ENCODE measurements around the gene DHX36.

GRCh38 chr3:154224866-154225265 is 99.4 kb downstream of the DHX36 start:
- TF ChIP-seq, protein P1, sequence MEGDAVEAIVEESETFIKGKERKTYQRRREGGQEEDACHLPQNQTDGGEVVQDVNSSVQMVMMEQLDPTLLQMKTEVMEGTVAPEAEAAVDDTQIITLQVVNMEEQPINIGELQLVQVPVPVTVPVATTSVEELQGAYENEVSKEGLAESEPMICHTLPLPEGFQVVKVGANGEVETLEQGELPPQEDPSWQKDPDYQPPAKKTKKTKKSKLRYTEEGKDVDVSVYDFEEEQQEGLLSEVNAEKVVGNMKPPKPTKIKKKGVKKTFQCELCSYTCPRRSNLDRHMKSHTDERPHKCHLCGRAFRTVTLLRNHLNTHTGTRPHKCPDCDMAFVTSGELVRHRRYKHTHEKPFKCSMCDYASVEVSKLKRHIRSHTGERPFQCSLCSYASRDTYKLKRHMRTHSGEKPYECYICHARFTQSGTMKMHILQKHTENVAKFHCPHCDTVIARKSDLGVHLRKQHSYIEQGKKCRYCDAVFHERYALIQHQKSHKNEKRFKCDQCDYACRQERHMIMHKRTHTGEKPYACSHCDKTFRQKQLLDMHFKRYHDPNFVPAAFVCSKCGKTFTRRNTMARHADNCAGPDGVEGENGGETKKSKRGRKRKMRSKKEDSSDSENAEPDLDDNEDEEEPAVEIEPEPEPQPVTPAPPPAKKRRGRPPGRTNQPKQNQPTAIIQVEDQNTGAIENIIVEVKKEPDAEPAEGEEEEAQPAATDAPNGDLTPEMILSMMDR (conservative IDR thresholded peaks at IDR 0.05; ENCODE audit: low read length): no peak
- TF ChIP-seq EZH2phosphoT487 (IDR thresholded peaks at IDR 0.05; ENCODE audit: borderline replicate concordance): no peak
